Sigmoid colon (tissue), 7 donors: ENCODE data around the gene COA1. TPM values are rescaled to one million over a fixed set of nuclear protein-coding genes. Genes with fewer than 3 reads are reported as not detected.
"Not testable (repeated sequence)": the region's sequence is repeated elsewhere in the genome, so short reads cannot be mapped to it uniquely, and the experiment has no call there.

Experiments used
- DNase-seq: peaks from one replicate; pipeline ENCODE4 v3.0.0-alpha.2; 2019
- H3K27ac ChIP-seq, 4 donors: fragments of 200-600 bp; sonication (generic); one replicate each; pipeline ENCODE4 v1.5.1; 2016 to 2019; ENCODE audit warnings: mild to moderate bottlenecking in 1 of 4
- H3K27me3 ChIP-seq, 3 donors: fragments of 200-600 bp; sonication (generic); one replicate each; pipeline ENCODE4 v1.5.1; 2019; ENCODE audit warnings: mild to moderate bottlenecking in 1 of 3
- H3K36me3 ChIP-seq, 4 donors: fragments of 200-600 bp; sonication (generic); one replicate each; pipeline ENCODE4 v1.5.1; 2016 to 2019
- H3K4me1 ChIP-seq, 4 donors: fragments of 200-600 bp; sonication (generic); one replicate each; pipeline ENCODE4 v1.5.1; 2017 to 2019
- H3K4me3 ChIP-seq, 4 donors: fragments of 200-600 bp; sonication (generic); one replicate each; pipeline ENCODE4 v1.5.1; 2017 to 2019; ENCODE audit warnings: mild to moderate bottlenecking in 2 of 4, moderate library complexity in 1 of 4
- H3K9me3 ChIP-seq, 4 donors: fragments of 200-600 bp in 3 of 4; sonication (generic) in 3 of 4; one replicate each; pipeline versions ENCODE4 v1.5.1 to v1.6.1; 2013 to 2019
- CTCF ChIP-seq, 4 experiments: fragments of 450-650 bp in 3 of 4; fragments of 200-600 bp in 1 of 4; IDR thresholded peaks; one replicate each; pipeline ENCODE4 v1.5.1; 2016 to 2019; ENCODE audit warnings: antibody characterized with exemption in 4 of 4, mild to moderate bottlenecking in 3 of 4, moderate library complexity in 2 of 4
- EP300 ChIP-seq, 4 donors: sonication (generic); formaldehyde crosslinking; IDR thresholded peaks; one replicate each; pipeline ENCODE4 v1.6.1; 2017; ENCODE audit warnings: antibody characterized with exemption in 4 of 4
- POLR2A ChIP-seq, 2 donors: fragments of 450-650 bp; IDR thresholded peaks; one replicate each; pipeline ENCODE4 v1.6.1; 2016; ENCODE audit warnings: antibody characterized with exemption in 2 of 2, mild to moderate bottlenecking in 2 of 2, moderate library complexity in 2 of 2
- POLR2AphosphoS5 ChIP-seq, 4 donors: sonication (generic); formaldehyde crosslinking; IDR thresholded peaks; one replicate each; pipeline ENCODE4 v1.6.1; 2017; ENCODE audit warnings: antibody characterized with exemption in 4 of 4
- WGBS, 2 donors: extraction: QIAGEN DNeasy Blood & Tissue Kit; methylation state at CpG; one replicate each; pipeline ENCODE4 v1.1.7; 2013; 5-methylcytosine and 5-hydroxymethylcytosine counted together
- intact Hi-C: fragments of 100-400 bp; cut with DNase I; formaldehyde crosslinking; loops from one replicate; pipeline ENCODE4 v1.15.1; 2023
- polyA plus RNA-seq, 3 donors: library from polyadenylated mRNA; stranded (reverse); fragments of 200-250 nt; gene quantifications; one replicate each; pipeline ENCODE4 v1.2.3, GENCODE V29; 2013
- total RNA-seq, 4 donors: library from RNA; depleted of rRNA; stranded (reverse); fragments of >200 nt; gene quantifications; one replicate each; pipeline ENCODE4 v1.1.0, GENCODE V29; 2016
- donor health status: healthy with polysubstance abuse.
- donor health status: Bipolar disorder and iron deficiency.
- donor health status: healthy.

Gene COA1
- total and polyA plus RNA-seq, 7 donors: 31.2 to 61.2 (median 42.6) TPM

- TF ChIP-seq CTCF (IDR thresholded peaks at IDR 0.05): no peak
- TF ChIP-seq EP300 (IDR thresholded peaks at IDR 0.05): no peak
- peaks cover 0 to 62% (median 1%) of the 10 kb centered on the region in 4 donors for H3K36me3 ChIP-seq
Observed at GRCh38 chr7:43632746-43633145, 96.6 kb downstream of the COA1 start.

GRCh38 chr7:43631559-43631958 is 97.8 kb downstream of the COA1 start:
- Histone ChIP-seq H3K36me3 (peaks cover 0 to 50% (median 1%) of the 10 kb centered on the region in 4 donors), H3K4me1 (peaks cover 0 to 12% (median 9%) of the 10 kb centered on the region in 4 donors), H3K9me3 (no peaks in the 10 kb centered on the region), H3K27me3 (no peaks in the 10 kb centered on the region), H3K4me3 (no peak overlapping the region), H3K27ac (no peak overlapping the region)
- TF ChIP-seq POLR2AphosphoS5 (IDR thresholded peaks at IDR 0.05): no peak
- TF ChIP-seq POLR2A (IDR thresholded peaks at IDR 0.05): no peak
- no peak for TF ChIP-seq EP300 (IDR thresholded peaks at IDR 0.05)
- TF ChIP-seq CTCF (IDR thresholded peaks at IDR 0.05): no peak
- 79 to 93% methylated on average over 2 of the region's 2 CpGs for WGBS, 2 donors
- intact Hi-C loops: no loop called here
- no peak for DNase-seq

More at GRCh38 chr7:43632746-43633145, 96.6 kb downstream of the COA1 start:
- Histone ChIP-seq H3K27ac (no peak overlapping the region), H3K4me3 (no peak overlapping the region), H3K4me1 (peaks cover 0 to 12% (median 9%) of the 10 kb centered on the region in 4 donors), H3K9me3 (no peaks in the 10 kb centered on the region), H3K27me3 (no peaks in the 10 kb centered on the region)
- WGBS, 2 donors: 86 to 96% methylated on average over 4 of the region's 4 CpGs
- intact Hi-C loops: no loop called here
- DNase-seq: no peak

DNA sequence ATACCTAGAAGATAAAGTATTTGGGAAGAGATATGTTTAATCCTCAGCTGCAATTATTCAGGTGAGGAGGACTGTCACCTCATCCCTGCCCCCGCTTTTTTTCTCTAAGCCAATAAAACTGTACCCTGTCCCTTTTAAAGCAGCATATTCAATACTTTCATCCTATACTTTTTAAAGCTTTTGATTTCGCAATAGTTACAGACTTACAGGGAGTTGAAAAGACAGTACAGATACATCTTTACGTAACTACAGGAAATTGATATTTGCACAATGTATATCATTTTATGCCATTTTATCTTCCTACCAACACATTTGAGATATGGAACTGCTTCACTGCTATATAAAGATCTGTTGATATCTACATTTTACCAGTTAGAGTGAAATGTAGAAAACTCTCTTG is 98.8 kb downstream of the COA1 start:
- intact Hi-C loops: no loop called here
- H3K4me1 ChIP-seq: peaks cover 0 to 2% (median 0%) of the 10 kb centered on the region in 4 donors
- TF ChIP-seq POLR2A (IDR thresholded peaks at IDR 0.05): no peak
- no peak for TF ChIP-seq EP300 (IDR thresholded peaks at IDR 0.05)
- no peak for TF ChIP-seq POLR2AphosphoS5 (IDR thresholded peaks at IDR 0.05)
- no peak for TF ChIP-seq CTCF (IDR thresholded peaks at IDR 0.05)
- peaks cover 0 to 55% (median 1%) of the 10 kb centered on the region in 4 donors for H3K36me3 ChIP-seq
- DNase-seq: no peak
- H3K27ac ChIP-seq: no peak overlapping the region
- no peak overlapping the region for H3K4me3 ChIP-seq
- no peaks in the 10 kb centered on the region for H3K9me3 ChIP-seq
- 62 to 90% methylated on average over 3 of the region's 3 CpGs for WGBS, 2 donors
- no peaks in the 10 kb centered on the region for H3K27me3 ChIP-seq

GRCh38 chr7:43629857-43630256 is 99.5 kb downstream of the COA1 start:
- no peak for DNase-seq
- no peak for TF ChIP-seq POLR2A (IDR thresholded peaks at IDR 0.05)
- no peak for TF ChIP-seq EP300 (IDR thresholded peaks at IDR 0.05)
- no peak for TF ChIP-seq CTCF (IDR thresholded peaks at IDR 0.05)
- no peak for TF ChIP-seq POLR2AphosphoS5 (IDR thresholded peaks at IDR 0.05)
- Histone ChIP-seq H3K4me3 (no peak overlapping the region), H3K36me3 (peaks cover 0 to 52% (median 1%) of the 10 kb centered on the region in 4 donors), H3K27me3 (no peaks in the 10 kb centered on the region), H3K27ac (no peak overlapping the region), H3K9me3 (no peaks in the 10 kb centered on the region), H3K4me1 (no peaks in the 10 kb centered on the region)
- WGBS, 2 donors: 50 to 60% methylated on average over 6 of the region's 6 CpGs
- intact Hi-C loops: no loop called here

GRCh38 chr7:43628431-43628830 is 100.9 kb downstream of the COA1 start:
- peaks cover 0 to 46% (median 1%) of the 10 kb centered on the region in 4 donors for H3K36me3 ChIP-seq
- TF ChIP-seq POLR2AphosphoS5 (IDR thresholded peaks at IDR 0.05): no peak
- no peak for TF ChIP-seq POLR2A (IDR thresholded peaks at IDR 0.05)
- no peak for TF ChIP-seq EP300 (IDR thresholded peaks at IDR 0.05)
- TF ChIP-seq CTCF (IDR thresholded peaks at IDR 0.05): no peak
- H3K27ac ChIP-seq: no peak overlapping the region
- no peaks in the 10 kb centered on the region for H3K4me1 ChIP-seq
- intact Hi-C loops: no loop called here
- no peaks in the 10 kb centered on the region for H3K9me3 ChIP-seq
- 93 to 94% methylated on average over 2 of the region's 2 CpGs for WGBS, 2 donors
- H3K4me3 ChIP-seq: no peak overlapping the region
- DNase-seq: no peak
- H3K27me3 ChIP-seq: no peaks in the 10 kb centered on the region

DNA sequence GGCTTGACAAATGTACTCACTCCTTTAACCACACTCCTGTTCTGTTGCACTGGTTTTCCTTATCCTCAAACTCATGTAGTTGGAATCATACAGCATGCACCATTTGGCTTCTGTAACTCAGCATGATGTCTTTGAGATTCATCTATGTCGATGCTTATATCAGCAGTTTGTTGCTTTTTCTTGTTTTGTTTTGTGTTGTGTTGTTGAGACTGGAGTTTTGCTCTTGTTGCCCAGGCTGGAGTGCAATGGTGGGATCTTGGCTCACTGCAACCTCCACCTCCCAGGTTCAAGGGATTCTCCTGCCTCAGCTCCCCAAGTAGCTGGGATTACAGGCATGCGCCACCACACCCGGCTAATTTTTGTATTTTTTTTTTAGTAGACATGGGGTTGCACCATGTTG is 101.5 kb downstream of the COA1 start:
- H3K27ac ChIP-seq, H3K27me3 ChIP-seq, DNase-seq, H3K9me3 ChIP-seq, H3K4me3 ChIP-seq, H3K4me1 ChIP-seq, intact Hi-C loops: not testable (repeated sequence)
- WGBS, 2 donors: 92 to 96% methylated on average over 3 of the region's 3 CpGs
- H3K36me3 ChIP-seq: peaks cover 0 to 39% (median 1%) of the 10 kb centered on the region in 4 donors
